Cortex of kidney (tissue), 1 donor: ENCODE data around the gene ELOVL6.
"Not testable (repeated sequence)": the region's sequence is repeated elsewhere in the genome, so short reads cannot be mapped to it uniquely, and the experiment has no call there.

Source experiments
- DNase-seq: peaks from one replicate; lab custom pipeline; 2025; lab: John Stamatoyannopoulos, UW

Gene ELOVL6, protein sequence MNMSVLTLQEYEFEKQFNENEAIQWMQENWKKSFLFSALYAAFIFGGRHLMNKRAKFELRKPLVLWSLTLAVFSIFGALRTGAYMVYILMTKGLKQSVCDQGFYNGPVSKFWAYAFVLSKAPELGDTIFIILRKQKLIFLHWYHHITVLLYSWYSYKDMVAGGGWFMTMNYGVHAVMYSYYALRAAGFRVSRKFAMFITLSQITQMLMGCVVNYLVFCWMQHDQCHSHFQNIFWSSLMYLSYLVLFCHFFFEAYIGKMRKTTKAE

DNA sequence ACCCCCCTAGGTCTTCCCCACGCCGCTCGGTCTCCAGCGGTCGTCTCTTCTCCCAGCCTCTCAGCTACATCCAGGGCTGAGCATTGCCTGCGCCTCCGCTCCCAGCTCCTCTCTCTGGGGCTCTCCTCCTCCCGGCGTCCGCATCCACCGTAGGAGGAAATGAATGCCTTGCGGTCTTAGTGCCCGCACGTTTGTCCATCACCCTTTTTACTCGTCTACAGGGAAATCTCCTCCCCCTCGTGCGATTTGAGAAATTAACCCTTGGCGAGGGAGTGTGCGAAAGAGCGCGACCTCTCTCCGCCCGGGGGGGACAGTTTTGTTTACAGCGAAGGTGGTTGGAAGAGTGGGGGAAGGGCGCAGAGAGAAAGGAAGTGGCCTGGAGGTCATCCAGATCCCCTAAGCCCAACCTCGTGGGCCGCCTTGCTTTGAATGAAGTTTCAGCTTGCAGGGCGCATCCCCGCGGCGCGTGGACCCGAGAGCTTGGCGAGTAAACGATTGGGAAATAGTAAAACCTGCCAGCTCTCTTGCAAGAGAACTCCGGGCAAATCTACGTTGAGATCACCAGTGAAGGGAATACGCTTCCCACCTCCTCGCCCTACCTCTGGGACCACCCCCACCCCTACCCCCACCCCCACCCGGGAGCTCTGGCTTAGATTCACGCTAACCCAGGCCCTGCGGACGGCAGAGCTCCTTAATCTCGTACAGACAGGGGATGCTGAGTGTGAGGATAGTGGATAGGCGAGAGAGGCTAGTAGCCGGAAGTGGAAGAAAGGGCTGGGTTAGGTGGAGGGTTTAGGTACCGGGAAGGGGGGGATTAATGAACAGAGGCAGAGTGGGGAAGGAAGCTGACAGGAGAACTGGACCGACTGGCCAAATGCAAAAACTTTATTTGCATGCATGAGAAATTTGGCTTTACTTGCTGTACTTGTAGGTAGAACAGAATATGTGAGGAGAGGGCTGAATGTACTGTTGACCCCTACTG is at the start of gene ELOVL6:
TSS of gene ELOVL6 (minus strand) at position 181 of the 982 bp plus-strand sequence. CDS start 280 bp downstream, outside the sequence.
- DNase-seq: no peak

DNA sequence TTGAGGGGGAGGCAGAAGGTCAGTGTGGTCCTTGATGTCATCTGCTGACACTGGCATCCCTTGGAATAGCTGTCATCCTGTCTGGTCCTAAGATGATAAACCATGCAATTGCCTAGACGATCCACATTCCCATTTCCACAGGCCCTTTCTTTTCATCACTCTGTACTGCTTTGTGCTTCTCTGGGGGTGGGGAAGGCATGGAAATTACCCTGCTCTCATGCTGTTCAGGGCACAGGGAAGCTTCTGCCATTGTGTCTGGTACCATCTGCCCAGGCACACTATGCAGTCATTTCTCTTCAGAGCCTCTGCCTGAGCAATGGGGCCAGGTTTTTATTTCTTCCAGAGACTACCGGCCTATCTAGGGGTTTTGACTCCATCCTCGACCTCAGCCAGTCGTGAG is 49.7 kb upstream of the ELOVL6 start:
- no peak for DNase-seq

DNA sequence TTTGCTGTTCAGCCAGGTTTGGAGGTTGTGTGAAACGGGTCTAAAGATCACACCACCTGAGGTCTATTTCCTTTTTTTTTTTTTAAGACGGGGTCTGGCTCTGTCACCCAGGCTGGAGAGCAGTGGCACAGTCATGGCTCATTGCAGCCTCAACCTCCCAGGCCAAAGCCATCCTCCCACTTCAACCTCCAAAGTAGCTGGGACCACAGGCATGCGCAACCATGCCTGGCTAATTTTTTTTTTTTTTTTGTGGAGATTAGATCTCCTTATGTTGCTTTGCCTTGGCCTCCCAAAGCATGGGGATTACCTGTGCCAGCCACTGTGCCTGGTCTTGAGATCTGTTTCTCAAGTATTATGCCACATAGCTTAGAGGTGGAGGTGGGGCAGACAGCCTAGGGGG is 49.2 kb upstream of the ELOVL6 start:
- DNase-seq: no peak

DNA sequence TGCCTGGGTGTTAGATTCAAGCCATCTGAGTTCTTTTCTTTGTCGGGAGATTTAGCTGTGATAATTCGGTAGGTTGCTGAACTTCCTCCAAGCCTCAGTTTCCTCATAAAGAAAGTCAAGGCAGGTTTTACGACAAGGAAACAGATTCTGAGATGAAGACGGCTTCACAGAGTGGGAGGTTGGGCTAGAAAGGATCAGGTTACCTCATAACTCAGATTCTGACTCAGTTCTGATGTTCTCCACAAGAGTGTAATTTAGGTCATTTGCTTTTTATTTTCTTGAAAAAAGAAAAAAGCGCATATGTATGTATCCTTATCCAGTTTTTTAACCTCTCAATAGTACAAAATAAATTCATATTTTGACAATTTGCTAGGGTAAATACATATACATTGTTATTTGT is 47.2 kb upstream of the ELOVL6 start:
- DNase-seq: no peak

DNA sequence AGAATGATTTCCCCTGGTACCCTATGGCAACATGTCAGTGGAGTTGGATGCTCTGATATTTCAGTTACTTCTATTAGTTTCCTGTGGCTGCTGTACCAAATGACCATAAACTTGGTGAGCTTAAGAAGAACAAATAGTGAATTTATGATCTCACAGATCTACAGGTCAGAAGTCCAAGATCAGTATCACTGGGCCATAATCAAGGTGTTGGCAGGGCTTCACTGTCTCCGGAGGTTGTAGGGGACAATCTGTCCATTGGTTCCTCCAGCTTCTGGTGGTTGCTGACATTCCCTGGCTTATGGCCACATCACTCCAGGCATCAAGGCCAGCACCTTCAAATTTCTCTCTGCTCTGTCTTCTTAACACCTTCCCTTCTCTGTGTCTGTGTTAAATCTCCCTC is 37.9 kb upstream of the ELOVL6 start:
- DNase-seq: no peak

DNA sequence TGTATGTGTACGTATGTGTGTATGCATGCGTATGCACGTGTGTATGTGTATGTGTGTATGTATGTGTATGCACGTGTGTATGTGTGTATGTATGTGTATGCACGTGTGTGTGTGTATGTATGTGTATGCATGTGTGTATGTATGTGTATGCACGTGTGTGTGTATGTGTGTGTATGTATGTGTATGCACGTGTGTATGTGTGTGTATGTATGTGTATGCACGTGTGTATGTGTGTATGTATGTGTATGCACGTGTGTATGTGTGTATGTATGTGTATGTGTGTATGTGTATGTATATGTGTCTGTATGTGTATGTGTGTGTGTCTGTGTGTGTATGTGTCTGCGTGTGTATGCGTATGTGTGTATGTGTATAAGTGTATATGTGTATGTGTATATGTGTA is 35.2 kb upstream of the ELOVL6 start:
- not testable (repeated sequence) for DNase-seq

DNA sequence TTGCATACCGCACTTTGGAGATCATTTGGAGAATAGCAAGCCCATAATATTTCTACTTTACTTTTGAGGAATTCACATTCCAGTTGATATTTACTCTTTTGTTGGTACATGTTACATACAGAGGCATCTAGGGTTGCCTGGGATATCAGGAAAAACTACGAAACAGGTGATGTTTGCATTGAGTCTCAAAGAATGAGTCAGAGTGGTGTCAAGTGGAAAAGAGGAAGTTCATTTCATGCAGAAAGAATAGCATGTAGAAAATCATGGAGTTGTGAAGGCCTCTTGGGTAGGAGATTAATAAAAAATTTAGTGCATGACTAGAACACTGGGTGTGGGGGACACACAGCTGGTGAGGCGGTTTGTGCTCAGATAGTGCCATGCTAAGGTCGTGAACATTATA is 33.5 kb upstream of the ELOVL6 start:
- DNase-seq: no peak

DNA sequence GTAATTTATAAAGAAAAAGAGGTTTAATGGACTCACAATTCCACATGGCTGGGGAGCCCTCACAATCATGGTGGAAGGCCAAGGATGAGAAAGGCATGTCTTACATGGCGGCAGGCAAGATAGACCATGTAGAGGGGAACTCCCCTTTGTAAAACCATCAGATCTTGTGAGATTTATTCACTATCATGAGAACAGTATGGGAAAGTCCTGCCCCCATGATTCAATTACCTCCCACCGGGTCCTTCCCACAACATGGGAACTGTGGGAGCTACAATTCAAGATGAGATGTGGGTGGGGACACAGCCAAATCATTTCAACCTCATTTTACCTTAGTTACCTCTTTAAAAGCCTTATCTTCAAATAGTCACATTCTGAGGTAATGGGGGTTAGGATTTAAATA is 30.9 kb upstream of the ELOVL6 start:
- no peak for DNase-seq

DNA sequence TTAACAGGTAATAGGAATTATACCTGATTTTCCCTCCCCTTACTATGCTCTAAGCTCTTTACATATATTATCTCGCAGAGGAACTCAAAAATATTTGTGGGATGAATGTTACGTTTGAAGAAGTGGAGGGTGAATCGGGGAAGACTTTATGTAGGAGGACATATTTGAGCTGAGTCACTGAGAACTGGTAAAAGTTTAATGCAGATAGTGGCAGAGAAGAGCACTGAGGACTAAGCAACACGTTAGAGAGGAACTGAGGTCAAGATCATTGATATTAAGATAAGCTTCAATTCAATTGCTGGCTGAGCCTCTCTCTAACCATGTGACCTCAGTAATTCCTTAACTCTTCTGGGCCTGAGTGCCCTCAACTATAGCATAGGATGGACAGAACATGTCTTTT is 26.4 kb upstream of the ELOVL6 start:
- no peak for DNase-seq

DNA sequence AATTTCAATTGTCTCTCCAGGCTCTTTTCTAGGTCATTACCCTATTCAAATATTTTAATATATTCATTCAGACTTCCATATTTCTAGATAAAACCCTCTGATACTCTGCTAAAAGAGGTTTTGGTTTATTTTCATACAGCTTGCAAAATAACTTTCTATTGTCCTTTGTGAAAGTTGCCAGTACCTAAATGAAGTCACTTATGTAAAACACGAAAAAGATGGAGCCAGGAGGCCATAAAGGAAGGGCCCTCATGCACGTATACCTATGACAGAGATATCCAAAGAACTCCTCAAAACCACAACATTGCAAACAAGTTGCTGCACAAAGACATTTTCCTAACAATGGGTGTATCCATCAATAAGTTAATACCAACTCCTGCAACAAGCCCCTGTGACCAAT is 25.7 kb upstream of the ELOVL6 start:
- no peak for DNase-seq

DNA sequence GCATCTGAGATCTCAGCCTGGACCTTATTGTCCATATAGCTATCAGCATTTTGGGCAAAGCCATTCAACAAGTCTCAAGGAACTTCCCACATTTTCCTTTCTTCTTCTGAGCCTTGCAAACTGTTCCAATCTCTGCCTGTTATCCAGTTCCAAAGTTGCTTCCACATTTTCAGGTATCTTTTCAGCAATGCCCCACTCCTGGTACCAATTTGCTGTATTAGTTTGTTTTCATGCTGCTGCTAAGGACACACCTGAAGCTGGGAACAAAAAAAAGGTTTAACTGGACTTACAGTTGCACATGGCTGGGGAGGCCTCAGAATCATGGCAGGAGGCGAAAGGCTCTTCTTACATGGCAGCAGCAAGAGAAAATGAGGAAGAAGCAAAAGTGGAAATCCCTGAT is 20.5 kb upstream of the ELOVL6 start:
- DNase-seq: not testable (repeated sequence)

DNA sequence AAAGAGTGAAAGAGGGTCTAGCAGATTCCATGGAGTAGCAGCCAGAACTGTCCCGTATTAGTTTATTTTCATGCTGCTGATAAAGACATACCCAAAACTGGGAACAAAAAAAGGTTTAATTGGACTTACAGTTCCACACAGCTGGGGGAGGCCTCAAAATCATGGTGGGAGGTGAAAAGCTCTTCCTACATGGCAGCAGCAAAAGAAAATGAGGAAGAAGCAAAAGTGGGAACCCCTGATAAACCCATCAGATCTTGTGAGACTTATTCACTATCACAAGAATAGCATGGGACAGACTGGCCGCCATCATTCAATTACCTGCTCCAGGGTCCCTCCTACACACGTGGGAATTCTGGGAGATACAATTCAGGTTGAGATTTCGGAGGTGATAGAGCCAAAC is 18.8 kb upstream of the ELOVL6 start:
- not testable (repeated sequence) for DNase-seq

DNA sequence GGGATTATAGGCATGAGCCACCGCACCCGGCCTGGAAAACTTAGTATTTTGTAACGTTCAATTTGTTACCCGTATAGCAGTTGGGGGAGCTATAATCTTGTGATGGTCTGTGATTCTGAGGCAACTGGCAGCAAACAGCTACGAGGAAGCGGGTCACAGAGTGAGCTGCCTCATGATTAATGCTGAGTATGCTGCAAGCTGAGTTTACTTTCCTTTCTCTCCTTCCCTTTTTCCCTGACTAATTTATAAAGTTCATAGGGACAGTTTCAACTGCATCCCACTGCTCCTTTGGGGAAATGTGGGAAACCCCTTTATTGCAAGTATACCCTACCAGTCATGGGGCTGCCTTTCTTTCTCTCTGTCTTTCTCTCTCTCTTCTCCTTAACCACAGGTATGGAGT is 17.7 kb upstream of the ELOVL6 start:
- DNase-seq: no peak

DNA sequence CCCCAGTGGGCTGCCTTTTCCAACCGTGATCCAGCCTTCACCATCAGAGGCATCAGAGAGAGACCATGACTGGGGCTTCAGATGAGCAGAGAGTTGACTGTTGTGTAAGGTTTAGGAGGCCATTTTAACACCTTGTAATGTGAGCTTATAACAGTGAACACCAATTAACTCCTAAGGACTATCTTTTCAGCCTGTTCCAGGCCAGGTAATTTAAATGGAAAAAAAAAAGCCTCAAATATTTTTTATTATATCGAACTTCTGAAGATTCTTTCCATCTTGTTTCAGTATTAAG is 13.3 kb upstream of the ELOVL6 start:
- DNase-seq: no peak

DNA sequence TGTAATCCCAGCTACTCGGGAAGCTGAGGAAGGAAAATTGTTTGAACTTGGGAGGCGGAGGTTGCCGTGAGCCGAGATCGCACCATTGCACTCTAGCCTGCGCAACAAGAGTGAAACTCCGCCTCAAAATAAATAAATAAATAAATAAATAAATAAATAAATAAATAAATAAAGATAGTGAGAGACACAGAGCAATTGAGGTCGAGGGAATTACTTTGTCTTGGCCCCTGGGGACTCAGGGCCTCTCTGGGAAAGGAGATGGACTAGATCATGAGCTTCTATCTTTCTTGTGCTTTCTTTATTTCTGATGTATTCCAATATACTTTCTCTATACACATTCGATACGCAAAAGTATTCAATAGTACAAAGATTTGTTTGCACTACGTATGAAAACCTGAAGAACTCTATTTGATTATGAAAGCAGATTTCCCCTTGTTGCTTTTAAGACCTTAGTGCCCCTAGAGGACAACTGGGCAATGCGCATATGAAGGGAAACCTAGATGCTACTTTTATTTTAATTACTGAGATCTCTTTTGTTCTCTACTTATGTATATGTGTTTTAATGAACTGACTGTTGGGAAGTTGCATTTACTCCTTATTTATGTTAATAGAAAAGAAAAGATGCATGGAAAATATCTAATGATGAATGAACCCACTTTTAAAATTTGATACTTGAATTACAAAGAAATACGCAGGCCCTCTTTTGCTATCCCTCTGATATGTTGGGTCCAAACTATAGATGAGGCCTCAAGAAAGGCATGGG is 12.8 kb upstream of the ELOVL6 start:
- DNase-seq: no peak

DNA sequence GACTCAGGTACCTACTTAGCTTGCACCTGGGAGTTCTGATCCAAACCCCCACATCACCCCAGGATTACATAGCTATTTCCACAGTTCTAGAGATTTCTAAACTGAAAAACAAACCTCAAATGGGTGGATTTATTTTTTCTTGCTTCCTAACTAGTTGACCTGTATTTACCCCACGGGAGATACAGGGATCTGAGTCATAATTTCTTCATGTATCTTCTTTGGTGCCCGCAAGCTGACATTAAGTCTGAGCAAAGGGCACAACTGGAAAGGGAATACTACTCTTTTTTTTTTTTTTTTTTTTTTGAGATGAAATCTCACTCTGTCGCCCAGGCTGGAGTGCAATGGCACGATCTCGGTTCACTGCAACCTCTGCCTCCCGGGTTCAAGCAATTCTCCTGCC is 10.0 kb upstream of the ELOVL6 start:
- no peak for DNase-seq

DNA sequence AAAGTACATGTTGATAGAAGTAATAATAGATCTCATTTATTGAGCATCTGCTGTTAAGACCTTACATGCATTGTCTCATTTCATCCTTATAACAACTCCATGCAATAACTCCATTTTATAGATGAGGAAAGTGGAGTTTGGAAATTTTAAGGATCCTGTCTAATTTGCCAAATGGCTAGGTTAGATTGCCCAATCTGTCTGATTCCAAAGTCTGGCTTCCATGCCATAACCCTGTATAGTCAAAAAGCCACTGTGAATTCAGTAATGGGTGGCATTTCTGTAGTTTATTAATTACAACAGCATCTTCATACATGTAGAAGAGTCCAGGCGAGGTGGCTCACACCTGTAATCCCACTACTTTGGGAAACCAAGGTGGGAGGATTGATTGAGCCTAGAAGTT is 8.8 kb upstream of the ELOVL6 start:
- no peak for DNase-seq

DNA sequence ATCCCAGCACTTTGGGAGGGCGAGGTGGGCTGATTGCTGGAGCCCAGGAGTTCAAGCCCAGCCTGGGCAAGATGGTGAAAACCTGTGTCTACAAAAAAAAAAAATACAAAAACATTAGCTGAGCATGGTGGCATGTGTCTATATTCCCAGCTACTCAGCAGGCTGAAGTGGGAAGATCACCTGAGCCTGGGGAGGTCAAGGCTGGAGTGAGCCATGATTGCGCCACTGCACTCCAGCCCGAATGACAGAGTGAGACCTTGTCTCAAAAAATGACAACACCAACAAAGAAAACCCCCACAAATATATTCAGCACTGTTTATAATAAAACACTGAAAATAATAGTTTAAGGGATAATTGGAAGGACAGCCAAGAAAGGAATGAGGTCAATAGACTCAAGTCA is 3.6 kb upstream of the ELOVL6 start:
- no peak for DNase-seq

DNA sequence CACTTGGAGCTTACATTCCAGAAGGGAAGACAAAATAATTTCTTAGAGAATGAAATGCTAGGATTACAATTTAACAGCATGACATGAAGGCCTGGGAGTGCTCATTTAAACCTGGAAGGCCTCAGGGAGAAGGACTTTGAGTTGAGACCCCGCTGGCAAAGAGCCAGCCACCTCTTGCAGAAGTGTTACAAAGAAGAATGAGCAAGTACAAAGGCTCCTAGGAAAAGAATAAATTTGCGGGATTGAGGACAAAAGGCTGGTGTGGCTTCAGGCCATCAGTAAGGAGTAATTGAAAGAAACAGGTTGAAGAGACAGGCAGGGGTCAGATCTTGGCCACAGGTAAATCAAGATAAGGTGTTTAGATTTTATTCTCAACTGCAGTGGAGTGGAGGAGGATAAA is 3.1 kb upstream of the ELOVL6 start:
- DNase-seq: no peak

DNA sequence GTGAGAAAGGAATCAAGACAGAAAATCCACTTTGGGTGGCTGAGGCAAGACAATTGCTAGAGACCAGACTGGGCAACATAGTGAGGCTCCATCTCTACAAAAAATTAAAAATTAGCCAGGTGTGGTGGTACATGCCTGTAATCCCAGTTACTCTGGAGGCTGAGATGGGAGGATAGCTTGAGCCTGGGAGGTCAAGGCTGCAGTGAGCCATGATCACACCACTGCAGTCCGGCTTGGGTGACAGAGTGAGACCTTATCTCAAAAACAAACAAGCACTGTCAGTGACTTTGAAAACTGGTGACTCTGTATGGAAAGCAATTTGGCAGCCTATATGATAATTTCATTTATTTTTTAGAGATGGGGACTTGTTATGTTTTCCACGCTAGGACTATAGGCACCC is 2.3 kb upstream of the ELOVL6 start:
- no peak for DNase-seq

DNA sequence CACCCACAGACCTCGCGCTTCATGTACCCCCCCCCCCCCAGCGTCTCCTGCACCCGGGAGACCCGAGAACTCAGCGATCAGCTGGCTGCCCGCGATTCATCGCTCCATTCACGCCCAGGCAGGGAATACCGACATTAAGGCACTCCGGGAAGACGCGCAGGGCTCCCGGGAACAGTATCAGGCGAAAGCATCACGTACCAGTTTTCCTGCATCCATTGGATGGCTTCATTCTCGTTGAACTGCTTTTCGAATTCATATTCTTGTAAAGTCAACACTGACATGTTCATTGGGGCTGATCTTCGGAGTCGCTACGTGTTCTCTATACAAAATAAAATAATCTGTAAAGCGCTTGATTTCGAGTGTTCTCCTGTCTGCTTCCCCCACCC is 373 bp downstream of the ELOVL6 start:
- DNase-seq: no peak

DNA sequence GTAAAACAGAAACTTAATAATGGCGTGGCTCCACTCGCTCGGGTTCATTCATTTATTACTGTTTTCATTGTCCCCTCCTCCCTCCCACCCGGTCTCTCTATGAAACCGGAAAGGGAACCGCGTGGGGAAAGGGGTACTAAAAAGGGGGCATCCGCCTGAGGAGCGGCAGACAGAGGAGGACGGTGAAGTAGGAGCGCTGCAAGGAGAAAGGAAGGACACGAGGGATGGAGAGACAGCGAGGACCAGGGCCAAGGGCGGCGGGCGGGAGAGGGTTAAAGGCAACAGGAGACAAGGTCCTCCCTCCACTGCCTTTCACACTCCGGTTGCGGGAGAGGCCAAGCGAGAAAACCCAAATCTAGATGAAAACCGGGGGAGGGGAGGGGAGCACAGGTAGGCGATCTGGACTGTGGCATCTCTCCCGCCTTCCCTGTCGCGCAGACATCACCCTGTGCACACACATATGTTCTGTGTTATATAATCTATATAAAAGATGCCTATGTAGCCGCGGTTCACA is 829 bp downstream of the ELOVL6 start:
- DNase-seq: no peak
